Vagina (tissue), 2 donors: ENCODE results near the gene OSGIN1. TPM values are rescaled to one million over a fixed set of nuclear protein-coding genes. Genes with fewer than 3 reads are reported as not detected.

Experiments
- DNase-seq, 2 donors: peaks; one replicate each; pipeline ENCODE4 v3.0.0-alpha.2; 2017; ENCODE audit errors: extremely low spot score in 2 of 2
- H3K27ac ChIP-seq: fragments of 200-600 bp; sonication (generic); one replicate; pipeline ENCODE4 v1.5.1; 2019
- H3K27me3 ChIP-seq: fragments of 200-600 bp; sonication (generic); one replicate; pipeline ENCODE4 v1.5.1; 2019
- H3K36me3 ChIP-seq, 2 donors: fragments of 200-600 bp; sonication (generic); one replicate each; pipeline ENCODE4 v1.5.1; 2017 to 2019
- H3K4me1 ChIP-seq: fragments of 200-600 bp; sonication (generic); one replicate; pipeline ENCODE4 v1.5.1; 2019
- H3K4me3 ChIP-seq, 2 donors: fragments of 200-600 bp; sonication (generic); 1 replicate in 1 of 2; 2 replicates in 1 of 2; pipeline ENCODE4 v1.5.1; 2016 to 2019
- H3K9me3 ChIP-seq: fragments of 200-600 bp; sonication (generic); one replicate; pipeline ENCODE4 v1.5.1; 2019
- CTCF ChIP-seq, 3 experiments: fragments of 450-650 bp in 2 of 3; fragments of 200-600 bp in 1 of 3; sonication (generic) in 1 of 3; IDR thresholded peaks; one replicate each; pipeline ENCODE4 v1.5.1; 2017 to 2019; ENCODE audit warnings: antibody characterized with exemption in 3 of 3, mild to moderate bottlenecking in 2 of 3, moderate library complexity in 2 of 3
- POLR2A ChIP-seq, 2 donors: fragments of 450-650 bp; IDR thresholded peaks; one replicate each; pipeline ENCODE4 v1.6.1; 2017; ENCODE audit warnings: antibody characterized with exemption in 2 of 2, mild to moderate bottlenecking in 2 of 2, moderate library complexity in 2 of 2
- POLR2AphosphoS5 ChIP-seq, 2 donors: sonication (generic); formaldehyde crosslinking; IDR thresholded peaks; one replicate each; pipeline ENCODE4 v1.9.0; 2017; ENCODE audit warnings: antibody characterized with exemption in 2 of 2, mild to moderate bottlenecking in 2 of 2, low read depth in 1 of 2; ENCODE audit not compliant: insufficient read depth in 1 of 2
- intact Hi-C: fragments of 100-400 bp; cut with DNase I; formaldehyde crosslinking; loops from one replicate; pipeline ENCODE4 v1.15.1; 2023
- total RNA-seq: library from RNA; depleted of rRNA; stranded (reverse); fragments of >200 nt; gene quantifications from one replicate; pipeline ENCODE4 v1.2.3, GENCODE V29; 2016

OSGIN1 gene
- total RNA-seq, 1 donor from 2014 or later: 6.4 TPM

GRCh38 chr16:83937267-83937666 lies 15.8 kb upstream of the OSGIN1 start:
- no peak overlapping the region for H3K4me3 ChIP-seq
- H3K36me3 ChIP-seq: no peaks in the 10 kb centered on the region
- H3K27ac ChIP-seq: no peak overlapping the region
- H3K4me1 ChIP-seq: no peaks in the 10 kb centered on the region
- H3K9me3 ChIP-seq: no peaks in the 10 kb centered on the region
- TF ChIP-seq CTCF (IDR thresholded peaks at IDR 0.05): no peak
- TF ChIP-seq POLR2AphosphoS5 (IDR thresholded peaks at IDR 0.05; ENCODE audit: insufficient read depth in 1 of 2, low read depth in 1 of 2): no peak
- TF ChIP-seq POLR2A (IDR thresholded peaks at IDR 0.05): no peak
- intact Hi-C loops: no loop called here
- H3K27me3 ChIP-seq: no peaks in the 10 kb centered on the region
- DNase-seq: no peak

GRCh38 chr16:83937922-83938885 lies 14.8 kb upstream of the OSGIN1 start:
- TF ChIP-seq POLR2AphosphoS5 (IDR thresholded peaks at IDR 0.05; ENCODE audit: insufficient read depth in 1 of 2, low read depth in 1 of 2) (no peak), CTCF (IDR thresholded peaks at IDR 0.05) (no peak)
- DNase-seq: no peak

GRCh38 chr16:83939266-83939855 lies 13.7 kb upstream of the OSGIN1 start:
- H3K4me1 ChIP-seq: no peaks in the 10 kb centered on the region
- intact Hi-C loops: no loop called here
- H3K36me3 ChIP-seq: no peaks in the 10 kb centered on the region
- H3K27me3 ChIP-seq: no peaks in the 10 kb centered on the region
- DNase-seq: no peak
- H3K4me3 ChIP-seq: no peak overlapping the region
- no peaks in the 10 kb centered on the region for H3K9me3 ChIP-seq
- TF ChIP-seq POLR2AphosphoS5 (IDR thresholded peaks at IDR 0.05; ENCODE audit: insufficient read depth in 1 of 2, low read depth in 1 of 2): no peak
- no peak for TF ChIP-seq CTCF (IDR thresholded peaks at IDR 0.05)
- TF ChIP-seq POLR2A (IDR thresholded peaks at IDR 0.05): no peak
- no peak overlapping the region for H3K27ac ChIP-seq

More at GRCh38 chr16:83937922-83938885, 14.8 kb upstream of the OSGIN1 start:
- no peaks in the 10 kb centered on the region for H3K4me1 ChIP-seq
- H3K4me3 ChIP-seq: no peak overlapping the region
- no peaks in the 10 kb centered on the region for H3K27me3 ChIP-seq
- H3K9me3 ChIP-seq: no peaks in the 10 kb centered on the region
- intact Hi-C loops: no loop called here
- H3K36me3 ChIP-seq: no peaks in the 10 kb centered on the region
- no peak overlapping the region for H3K27ac ChIP-seq

- no peaks in the 10 kb centered on the region for H3K9me3 ChIP-seq
- no peak for DNase-seq
- no peak overlapping the region for H3K27ac ChIP-seq
- no peaks in the 10 kb centered on the region for H3K27me3 ChIP-seq
- TF ChIP-seq CTCF (IDR thresholded peaks at IDR 0.05) (no peak), POLR2AphosphoS5 (IDR thresholded peaks at IDR 0.05; ENCODE audit: insufficient read depth in 1 of 2, low read depth in 1 of 2) (no peak), POLR2A (IDR thresholded peaks at IDR 0.05) (no peak)
- intact Hi-C loops: no loop called here
- no peaks in the 10 kb centered on the region for H3K36me3 ChIP-seq
- no peak overlapping the region for H3K4me3 ChIP-seq
- no peaks in the 10 kb centered on the region for H3K4me1 ChIP-seq
These were observed 12.9 kb upstream of the OSGIN1 start for GRCh38 chr16:83940119-83940518.
